Uterus (tissue), 4 donors: ENCODE results near the gene OSR1. TPM values are rescaled to one million over a fixed set of nuclear protein-coding genes. Genes with fewer than 3 reads are reported as not detected.
"Not testable (repeated sequence)": the region's sequence is repeated elsewhere in the genome, so short reads cannot be mapped to it uniquely, and the experiment has no call there.

ENCODE experiments used
- DNase-seq, 2 donors: peaks; one replicate each; pipeline ENCODE4 v3.0.0-alpha.2; 2019 to 2020
- H3K27ac ChIP-seq, 2 donors: fragments of 200-600 bp; sonication (generic); 1 replicate in 1 of 2; 2 replicates in 1 of 2; pipeline ENCODE4 v1.5.1; 2016 to 2018
- H3K27me3 ChIP-seq, 2 donors: fragments of 200-600 bp; sonication (generic); one replicate each; pipeline ENCODE4 v1.5.1; 2018 to 2019; ENCODE audit warnings: control low read depth in 1 of 2
- H3K36me3 ChIP-seq, 2 donors: fragments of 200-600 bp; sonication (generic); one replicate each; pipeline ENCODE4 v1.5.1; 2019; ENCODE audit warnings: control low read depth in 1 of 2
- H3K4me1 ChIP-seq, 2 donors: fragments of 200-600 bp; sonication (generic); one replicate each; pipeline ENCODE4 v1.5.1; 2018 to 2019; ENCODE audit warnings: control low read depth in 1 of 2
- H3K4me3 ChIP-seq, 2 donors: fragments of 200-600 bp; sonication (generic); 1 replicate in 1 of 2; 2 replicates in 1 of 2; pipeline ENCODE4 v1.5.1; 2018 to 2019; ENCODE audit warnings: mild to moderate bottlenecking in 1 of 2
- H3K9me3 ChIP-seq, 2 donors: fragments of 200-600 bp; sonication (generic); one replicate each; pipeline ENCODE4 v1.5.1; 2019; ENCODE audit warnings: control low read depth in 1 of 2
- CTCF ChIP-seq, 4 experiments: fragments of 200-600 bp in 2 of 4; fragments of 450-650 bp in 2 of 4; sonication (generic) in 2 of 4; IDR thresholded peaks; one replicate each; pipeline ENCODE4 v1.5.1; 2016 to 2019; ENCODE audit warnings: antibody characterized with exemption in 4 of 4, mild to moderate bottlenecking in 2 of 4, moderate library complexity in 1 of 4
- POLR2A ChIP-seq, 2 donors: fragments of 450-650 bp; IDR thresholded peaks; one replicate each; pipeline ENCODE4 v1.6.1; 2016; ENCODE audit warnings: antibody characterized with exemption in 2 of 2, mild to moderate bottlenecking in 1 of 2, moderate library complexity in 1 of 2
- intact Hi-C: fragments of 100-400 bp; cut with DNase I; formaldehyde crosslinking; loops from one replicate; pipeline ENCODE4 v1.15.1; 2023; ENCODE audit warnings: low total_unique reads
- total RNA-seq, 4 donors: library from RNA; depleted of rRNA in 3 of 4; stranded (reverse); fragments of >200 nt in 3 of 4; gene quantifications; one replicate each; pipeline versions ENCODE4 v1.1.0 to v1.2.4, GENCODE V29; 2014 to 2023
- donor health status: DM: yes; HTN: yes; CAD: no.

Gene OSR1
- total RNA-seq, 4 donors from 2014 or later = 4.7 to 26.2 (median 18.6) TPM

GRCh38 chr2:19319698-19320097 lies 38.7 kb downstream of the OSR1 start:
- no peaks in the 10 kb centered on the region for H3K36me3 ChIP-seq
- no peaks in the 10 kb centered on the region for H3K9me3 ChIP-seq
- H3K27me3 ChIP-seq = no peaks in the 10 kb centered on the region
- intact Hi-C loops = no loop called here
- no peak for DNase-seq
- no peak overlapping the region for H3K27ac ChIP-seq
- no peaks in the 10 kb centered on the region for H3K4me1 ChIP-seq
- TF ChIP-seq POLR2A (IDR thresholded peaks at IDR 0.05) (no peak), CTCF (IDR thresholded peaks at IDR 0.05) (no peak)
- no peak overlapping the region for H3K4me3 ChIP-seq

GRCh38 chr2:19319064-19319463 lies 39.4 kb downstream of the OSR1 start:
- Histone ChIP-seq H3K9me3 (no peaks in the 10 kb centered on the region), H3K36me3 (no peaks in the 10 kb centered on the region), H3K27ac (no peak overlapping the region), H3K4me3 (no peak overlapping the region), H3K4me1 (no peaks in the 10 kb centered on the region), H3K27me3 (no peaks in the 10 kb centered on the region)
- intact Hi-C loops = no loop called here
- TF ChIP-seq CTCF (IDR thresholded peaks at IDR 0.05) (no peak), POLR2A (IDR thresholded peaks at IDR 0.05) (no peak)
- no peak for DNase-seq

GRCh38 chr2:19313553-19313952 lies 44.9 kb downstream of the OSR1 start:
- H3K27ac ChIP-seq = no peak overlapping the region
- intact Hi-C loops = no loop called here
- H3K9me3 ChIP-seq = no peaks in the 10 kb centered on the region
- no peaks in the 10 kb centered on the region for H3K36me3 ChIP-seq
- no peaks in the 10 kb centered on the region for H3K4me1 ChIP-seq
- TF ChIP-seq POLR2A (IDR thresholded peaks at IDR 0.05) = no peak
- TF ChIP-seq CTCF (IDR thresholded peaks at IDR 0.05) = no peak
- no peak overlapping the region for H3K4me3 ChIP-seq
- H3K27me3 ChIP-seq = no peaks in the 10 kb centered on the region
- no peak for DNase-seq

GRCh38 chr2:19312949-19313348 lies 45.5 kb downstream of the OSR1 start:
- no peak for TF ChIP-seq POLR2A (IDR thresholded peaks at IDR 0.05)
- peak in 2 of 4 experiments; percentile 13 to 26 for TF ChIP-seq CTCF (IDR thresholded peaks at IDR 0.05)
- Histone ChIP-seq H3K27ac (no peak overlapping the region), H3K4me3 (no peak overlapping the region), H3K36me3 (no peaks in the 10 kb centered on the region), H3K9me3 (no peaks in the 10 kb centered on the region), H3K27me3 (no peaks in the 10 kb centered on the region), H3K4me1 (no peaks in the 10 kb centered on the region)
- intact Hi-C loops = no loop called here
- no peak for DNase-seq

- H3K4me3 ChIP-seq, H3K27me3 ChIP-seq, DNase-seq, H3K36me3 ChIP-seq, H3K9me3 ChIP-seq, H3K4me1 ChIP-seq, H3K27ac ChIP-seq, intact Hi-C loops: not testable (repeated sequence)
Measured at GRCh38 chr2:19306065-19306464, 52.4 kb downstream of the OSR1 start.

GRCh38 chr2:19305400-19306055 lies 52.9 kb downstream of the OSR1 start:
- H3K36me3 ChIP-seq, H3K9me3 ChIP-seq, H3K4me3 ChIP-seq, H3K27ac ChIP-seq, DNase-seq, intact Hi-C loops, H3K27me3 ChIP-seq, H3K4me1 ChIP-seq: not testable (repeated sequence)
